Measurements from ENCODE around the gene PLD1.
"Not testable (repeated sequence)": the region's sequence is repeated elsewhere in the genome, so short reads cannot be mapped to it uniquely, and the experiment has no call there.

PLD1 gene

GRCh38 chr3:171654326-171654725, 156.0 kb downstream of the PLD1 start:
- no peak for DNase-seq

- no peak for DNase-seq
Observed at GRCh38 chr3:171653701-171654100, 156.6 kb downstream of the PLD1 start.

GRCh38 chr3:171652932-171653331, 157.4 kb downstream of the PLD1 start:
- no peak for DNase-seq

- DNase-seq, result no peak
Observed at GRCh38 chr3:171649911-171650592, 160.2 kb downstream of the PLD1 start.

GRCh38 chr3:171649267-171649666, 161.0 kb downstream of the PLD1 start:
- no peak for DNase-seq

GRCh38 chr3:171648069-171648468, 162.2 kb downstream of the PLD1 start:
- DNase-seq, result no peak

- no peak for DNase-seq
Observed at GRCh38 chr3:171646357-171647133, 163.7 kb downstream of the PLD1 start.

GRCh38 chr3:171644681-171645080, 165.6 kb downstream of the PLD1 start:
- DNase-seq, result no peak

GRCh38 chr3:171643681-171644080, 166.6 kb downstream of the PLD1 start:
- DNase-seq, result no peak

- DNase-seq, result no peak
Observed at GRCh38 chr3:171643033-171643432, 167.2 kb downstream of the PLD1 start.

- no peak for DNase-seq
Observed at GRCh38 chr3:171640520-171641412, 169.5 kb downstream of the PLD1 start.

- no peak for DNase-seq
Observed at GRCh38 chr3:171636666-171637065, 173.6 kb downstream of the PLD1 start.

- no peak for DNase-seq
Observed at GRCh38 chr3:171632766-171633165, 177.5 kb downstream of the PLD1 start.

- DNase-seq, result not testable (repeated sequence)
Observed at GRCh38 chr3:171626799-171627198, 183.5 kb downstream of the PLD1 start.

GRCh38 chr3:171622126-171622525, 188.2 kb downstream of the PLD1 start:
- DNase-seq, result no peak

GRCh38 chr3:171620825-171621434, 189.4 kb downstream of the PLD1 start:
- no peak for DNase-seq

- DNase-seq, result no peak
Observed at GRCh38 chr3:171616798-171617197, 193.5 kb downstream of the PLD1 start.

GRCh38 chr3:171615686-171616085, 194.6 kb downstream of the PLD1 start:
- no peak for DNase-seq

- DNase-seq, result no peak
Observed at GRCh38 chr3:171615281-171615680, 195.0 kb downstream of the PLD1 start.

GRCh38 chr3:171614318-171614921, 195.9 kb downstream of the PLD1 start:
- DNase-seq, result no peak

GRCh38 chr3:171607452-171607851, 202.8 kb downstream of the PLD1 start:
- DNase-seq, result no peak

- DNase-seq, result no peak
Observed at GRCh38 chr3:171606151-171606751, 204.0 kb downstream of the PLD1 start.

Measured in NCI-H1092 (cell line).